ENCODE measurements around the gene TGFA.

GRCh38 chr2:70534183-70534836, 19.3 kb downstream of the TGFA start:
- TF ChIP-seq, protein P1, sequence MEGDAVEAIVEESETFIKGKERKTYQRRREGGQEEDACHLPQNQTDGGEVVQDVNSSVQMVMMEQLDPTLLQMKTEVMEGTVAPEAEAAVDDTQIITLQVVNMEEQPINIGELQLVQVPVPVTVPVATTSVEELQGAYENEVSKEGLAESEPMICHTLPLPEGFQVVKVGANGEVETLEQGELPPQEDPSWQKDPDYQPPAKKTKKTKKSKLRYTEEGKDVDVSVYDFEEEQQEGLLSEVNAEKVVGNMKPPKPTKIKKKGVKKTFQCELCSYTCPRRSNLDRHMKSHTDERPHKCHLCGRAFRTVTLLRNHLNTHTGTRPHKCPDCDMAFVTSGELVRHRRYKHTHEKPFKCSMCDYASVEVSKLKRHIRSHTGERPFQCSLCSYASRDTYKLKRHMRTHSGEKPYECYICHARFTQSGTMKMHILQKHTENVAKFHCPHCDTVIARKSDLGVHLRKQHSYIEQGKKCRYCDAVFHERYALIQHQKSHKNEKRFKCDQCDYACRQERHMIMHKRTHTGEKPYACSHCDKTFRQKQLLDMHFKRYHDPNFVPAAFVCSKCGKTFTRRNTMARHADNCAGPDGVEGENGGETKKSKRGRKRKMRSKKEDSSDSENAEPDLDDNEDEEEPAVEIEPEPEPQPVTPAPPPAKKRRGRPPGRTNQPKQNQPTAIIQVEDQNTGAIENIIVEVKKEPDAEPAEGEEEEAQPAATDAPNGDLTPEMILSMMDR (conservative IDR thresholded peaks at IDR 0.05): no peak
- TF ChIP-seq EZH2 (IDR thresholded peaks at IDR 0.05; ENCODE audit: low read depth): no peak
